Non-pigmented ciliary epithelial cell (primary cell): ENCODE results near the gene NSMCE1.
A peak's percentile ranks its signal among the peaks of the same experiment; 100 is the strongest.

Experiments
- DNase-seq: peaks from one replicate; pipeline ENCODE4 v3.0.0-alpha.2; 2010; ENCODE audit warnings: low read depth

NSMCE1 gene

GRCh38 chr16:27268376-27269299 is at the start of gene NSMCE1:
Gene NSMCE1 (minus strand): TSS chr16:27268772. CDS start chr16:27257570, 11,202 bp downstream.
- peak; percentile 74 for DNase-seq

- no peak for DNase-seq
Measured at GRCh38 chr16:27317738-27318391, 49.3 kb upstream of the NSMCE1 start.

GRCh38 chr16:27317320-27317719 is 48.7 kb upstream of the NSMCE1 start:
- no peak for DNase-seq

- no peak for DNase-seq
Measured at GRCh38 chr16:27316038-27316680, 47.6 kb upstream of the NSMCE1 start.

- DNase-seq = no peak
Measured at GRCh38 chr16:27315333-27316037, 46.9 kb upstream of the NSMCE1 start.

GRCh38 chr16:27314986-27315332 is 46.4 kb upstream of the NSMCE1 start:
- no peak for DNase-seq

- DNase-seq = peak; percentile 93
Measured at GRCh38 chr16:27314161-27314723, 45.7 kb upstream of the NSMCE1 start.

GRCh38 chr16:27313422-27314160 is 45.0 kb upstream of the NSMCE1 start, which contains the start of gene IL4R:
Gene IL4R (plus strand): TSS chr16:27313974. CDS start chr16:27340204, 26,230 bp downstream.
- peak; percentile 32 for DNase-seq

GRCh38 chr16:27312580-27313421 is 44.2 kb upstream of the NSMCE1 start:
- no peak for DNase-seq

GRCh38 chr16:27311897-27312303 is 43.3 kb upstream of the NSMCE1 start:
- no peak for DNase-seq

- DNase-seq = no peak
Measured at GRCh38 chr16:27311448-27311830, 42.9 kb upstream of the NSMCE1 start.

- no peak for DNase-seq
Measured at GRCh38 chr16:27310576-27311447, 42.2 kb upstream of the NSMCE1 start.

- DNase-seq = no peak
Measured at GRCh38 chr16:27308792-27309191, 40.2 kb upstream of the NSMCE1 start.

GRCh38 chr16:27305839-27306442 is 37.4 kb upstream of the NSMCE1 start:
- no peak for DNase-seq

- no peak for DNase-seq
Measured at GRCh38 chr16:27304881-27305745, 36.5 kb upstream of the NSMCE1 start.

- no peak for DNase-seq
Measured at GRCh38 chr16:27304102-27304501, 35.5 kb upstream of the NSMCE1 start.

GRCh38 chr16:27303256-27304100 is 34.9 kb upstream of the NSMCE1 start:
- no peak for DNase-seq
